Upper lobe of left lung (tissue), 6 donors: ENCODE results near the gene SACM1L. TPM values are rescaled to one million over a fixed set of nuclear protein-coding genes. Genes with fewer than 3 reads are reported as not detected.

ENCODE experiments used
- ATAC-seq, 2 donors: fragments of 200-7000 bp; cut with Tn5 transposase; one replicate each; pipeline ENCODE4 v1.9.1; 2022; ENCODE audit warnings: mild to moderate bottlenecking in 2 of 2, moderate library complexity in 2 of 2; ENCODE audit not compliant: low FRiP score in 2 of 2
- DNase-seq, 2 donors: peaks; one replicate each; pipeline ENCODE4 v3.0.0-alpha.2; 2019 to 2020
- H3K27ac ChIP-seq, 4 donors: fragments of 200-600 bp; sonication (generic); one replicate each; pipeline ENCODE4 v1.5.1; 2016 to 2019
- H3K27me3 ChIP-seq, 4 donors: fragments of 200-600 bp; sonication (generic); one replicate each; pipeline ENCODE4 v1.5.1; 2017 to 2019
- H3K36me3 ChIP-seq, 4 donors: fragments of 200-600 bp; sonication (generic); one replicate each; pipeline ENCODE4 v1.5.1; 2016 to 2019
- H3K4me1 ChIP-seq, 4 donors: fragments of 200-600 bp; sonication (generic); one replicate each; pipeline ENCODE4 v1.5.1; 2018 to 2019
- H3K4me3 ChIP-seq, 4 donors: fragments of 200-600 bp; sonication (generic); one replicate each; pipeline ENCODE4 v1.5.1; 2017 to 2019; ENCODE audit warnings: mild to moderate bottlenecking in 2 of 4, moderate library complexity in 1 of 4
- H3K9me3 ChIP-seq, 4 donors: fragments of 200-600 bp; sonication (generic); one replicate each; pipeline ENCODE4 v1.5.1; 2018 to 2019
- CTCF ChIP-seq, 6 experiments: fragments of 450-650 bp in 4 of 6; fragments of 200-600 bp in 2 of 6; sonication (generic) in 2 of 6; IDR thresholded peaks; one replicate each; pipeline ENCODE4 v1.5.1; 2016 to 2019; ENCODE audit warnings: antibody characterized with exemption in 6 of 6
- EP300 ChIP-seq, 4 donors: sonication (generic); formaldehyde crosslinking; IDR thresholded peaks; one replicate each; pipeline ENCODE4 v1.5.1; 2017; ENCODE audit warnings: antibody characterized with exemption in 4 of 4, control low read depth in 2 of 4
- POLR2A ChIP-seq, 4 donors: fragments of 450-650 bp; IDR thresholded peaks; one replicate each; pipeline ENCODE4 v1.5.1; 2016 to 2017; ENCODE audit warnings: antibody characterized with exemption in 4 of 4, mild to moderate bottlenecking in 2 of 4
- POLR2AphosphoS5 ChIP-seq, 2 donors: sonication (generic); formaldehyde crosslinking; IDR thresholded peaks; one replicate each; pipeline ENCODE4 v1.5.1; 2017; ENCODE audit warnings: antibody characterized with exemption in 2 of 2
- WGBS, 2 donors: methylation state at CpG; one replicate each; pipeline ENCODE4 v1.1.5; 2017 to 2018; 5-methylcytosine and 5-hydroxymethylcytosine counted together
- total RNA-seq, 6 donors: library from RNA; depleted of rRNA in 4 of 6; stranded (reverse); fragments of >200 nt in 4 of 6; gene quantifications; one replicate each; pipeline versions ENCODE4 v1.1.0 to v1.2.1, GENCODE V29; 2016 to 2021
- donor health status: DM: no; HTN: no; CAD: no; lungs with moderate emphysema.
- donor health status: DM: no; HTN: yes; CAD: no; lungs with severe emphysema.

SACM1L gene, protein sequence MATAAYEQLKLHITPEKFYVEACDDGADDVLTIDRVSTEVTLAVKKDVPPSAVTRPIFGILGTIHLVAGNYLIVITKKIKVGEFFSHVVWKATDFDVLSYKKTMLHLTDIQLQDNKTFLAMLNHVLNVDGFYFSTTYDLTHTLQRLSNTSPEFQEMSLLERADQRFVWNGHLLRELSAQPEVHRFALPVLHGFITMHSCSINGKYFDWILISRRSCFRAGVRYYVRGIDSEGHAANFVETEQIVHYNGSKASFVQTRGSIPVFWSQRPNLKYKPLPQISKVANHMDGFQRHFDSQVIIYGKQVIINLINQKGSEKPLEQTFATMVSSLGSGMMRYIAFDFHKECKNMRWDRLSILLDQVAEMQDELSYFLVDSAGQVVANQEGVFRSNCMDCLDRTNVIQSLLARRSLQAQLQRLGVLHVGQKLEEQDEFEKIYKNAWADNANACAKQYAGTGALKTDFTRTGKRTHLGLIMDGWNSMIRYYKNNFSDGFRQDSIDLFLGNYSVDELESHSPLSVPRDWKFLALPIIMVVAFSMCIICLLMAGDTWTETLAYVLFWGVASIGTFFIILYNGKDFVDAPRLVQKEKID
- total RNA-seq = 100 to 1,000 TPM in 1 of 6 donors, 10 to 100 TPM in 5; 29.9 to 102 (median 63.9) TPM

GRCh38 chr3:45688882-45689786, at the start of gene SACM1L:
Gene SACM1L, plus strand, starts transcription at chr3:45689396. Its CDS starts 70 bp downstream, at chr3:45689466.
- DNase-seq (peak; percentile 98 to 99), ATAC-seq (peak; percentile 98 to 99)
- 0 to 1% methylated on average over 49 to 78 of the region's 81 CpGs for WGBS, 2 donors
- no peaks in the 10 kb centered on the region for H3K27me3 ChIP-seq
- H3K4me1 ChIP-seq = peaks cover 40 to 55% (median 47%) of the 10 kb centered on the region in 4 donors
- peak within 1 kb of the TSS; percentile 85 to 98 (median 92) for H3K27ac ChIP-seq
- H3K36me3 ChIP-seq = peaks cover 0 to 18% (median 0%) of the 10 kb centered on the region in 4 donors
- TF ChIP-seq POLR2A (IDR thresholded peaks at IDR 0.05) (peak in 3 of 4 donors; percentile 37 to 89 (median 71)), CTCF (IDR thresholded peaks at IDR 0.05) (peak in 1 of 6 experiments; percentile 32), POLR2AphosphoS5 (IDR thresholded peaks at IDR 0.05) (peak; percentile 95 to 96), EP300 (IDR thresholded peaks at IDR 0.05) (peak in 1 of 4 donors; percentile 61)
- H3K9me3 ChIP-seq = no peaks in the 10 kb centered on the region
- H3K4me3 ChIP-seq = peak within 1 kb of the TSS; percentile 80 to 97 (median 90)

GRCh38 chr3:45640091-45640507, 49.1 kb upstream of the SACM1L start:
- H3K9me3 ChIP-seq = no peaks in the 10 kb centered on the region
- ATAC-seq (no peak), DNase-seq (no peak)
- H3K4me1 ChIP-seq = peaks cover 49 to 74% (median 58%) of the 10 kb centered on the region in 4 donors
- peaks cover 0 to 16% (median 7%) of the 10 kb centered on the region in 4 donors for H3K36me3 ChIP-seq
- TF ChIP-seq POLR2A (IDR thresholded peaks at IDR 0.05) = no peak
- no peak for TF ChIP-seq CTCF (IDR thresholded peaks at IDR 0.05)
- TF ChIP-seq POLR2AphosphoS5 (IDR thresholded peaks at IDR 0.05) = no peak
- no peaks in the 10 kb centered on the region for H3K27me3 ChIP-seq
- peak overlapping the region; percentile 46 to 67 (median 59) for H3K27ac ChIP-seq
- WGBS, 2 donors = 80 to 85% methylated on average over 1 of the region's 1 CpG
- no peak overlapping the region for H3K4me3 ChIP-seq

- Histone ChIP-seq H3K36me3 (peaks cover 0 to 16% (median 7%) of the 10 kb centered on the region in 4 donors), H3K4me3 (no peak overlapping the region), H3K27me3 (no peaks in the 10 kb centered on the region), H3K9me3 (no peaks in the 10 kb centered on the region), H3K4me1 (peaks cover 55 to 74% (median 64%) of the 10 kb centered on the region in 4 donors), H3K27ac (peak overlapping the region; percentile 46 to 67 (median 59))
- WGBS, 2 donors = 77 to 87% methylated on average over 4 of the region's 4 CpGs
- no peak for ATAC-seq
- TF ChIP-seq POLR2AphosphoS5 (IDR thresholded peaks at IDR 0.05) (no peak), POLR2A (IDR thresholded peaks at IDR 0.05) (no peak), CTCF (IDR thresholded peaks at IDR 0.05) (no peak), EP300 (IDR thresholded peaks at IDR 0.05) (no peak)
- DNase-seq = no peak
These were observed 48.4 kb upstream of the SACM1L start for GRCh38 chr3:45640724-45641361.

DNA sequence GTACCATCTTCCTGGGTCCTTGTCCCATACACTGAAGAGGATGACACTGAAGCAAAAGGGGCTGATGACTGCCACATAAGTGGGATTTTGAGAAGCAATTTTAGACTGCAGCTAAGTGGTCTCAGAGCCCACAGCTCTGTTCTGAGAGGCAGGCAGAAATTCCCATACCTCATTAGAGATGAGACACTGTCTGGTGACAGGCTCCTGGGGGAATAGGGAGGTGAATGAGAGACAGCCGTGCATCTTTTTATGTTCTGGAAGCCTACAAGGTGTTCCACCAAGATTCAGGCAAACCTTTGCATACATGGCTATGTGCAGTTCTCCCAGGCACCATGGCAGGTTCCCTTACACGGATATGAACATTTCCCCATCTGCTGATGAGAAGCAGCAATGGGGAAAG, 47.4 kb upstream of the SACM1L start:
- WGBS, 2 donors = 80 to 82% methylated on average over 2 of the region's 2 CpGs
- Histone ChIP-seq H3K27ac (peak overlapping the region in 2 of 4 donors; percentile 34 to 67), H3K36me3 (peaks cover 0 to 11% (median 4%) of the 10 kb centered on the region in 4 donors), H3K9me3 (no peaks in the 10 kb centered on the region), H3K27me3 (no peaks in the 10 kb centered on the region), H3K4me3 (no peak overlapping the region), H3K4me1 (peaks cover 65 to 78% (median 71%) of the 10 kb centered on the region in 4 donors)
- no peak for TF ChIP-seq CTCF (IDR thresholded peaks at IDR 0.05)
- TF ChIP-seq POLR2AphosphoS5 (IDR thresholded peaks at IDR 0.05) = no peak
- TF ChIP-seq POLR2A (IDR thresholded peaks at IDR 0.05) = no peak
- no peak for TF ChIP-seq EP300 (IDR thresholded peaks at IDR 0.05)
- DNase-seq (no peak), ATAC-seq (no peak)
